Measurements from ENCODE around the gene ST3GAL2. TPM values are rescaled to one million over a fixed set of nuclear protein-coding genes. Genes with fewer than 3 reads are reported as not detected.
"Not testable (repeated sequence)": the region's sequence is repeated elsewhere in the genome, so short reads cannot be mapped to it uniquely, and the experiment has no call there.

ST3GAL2 gene
- total RNA-seq, 2 donors from 2014 or later: 56.4 to 57.8 TPM

DNA sequence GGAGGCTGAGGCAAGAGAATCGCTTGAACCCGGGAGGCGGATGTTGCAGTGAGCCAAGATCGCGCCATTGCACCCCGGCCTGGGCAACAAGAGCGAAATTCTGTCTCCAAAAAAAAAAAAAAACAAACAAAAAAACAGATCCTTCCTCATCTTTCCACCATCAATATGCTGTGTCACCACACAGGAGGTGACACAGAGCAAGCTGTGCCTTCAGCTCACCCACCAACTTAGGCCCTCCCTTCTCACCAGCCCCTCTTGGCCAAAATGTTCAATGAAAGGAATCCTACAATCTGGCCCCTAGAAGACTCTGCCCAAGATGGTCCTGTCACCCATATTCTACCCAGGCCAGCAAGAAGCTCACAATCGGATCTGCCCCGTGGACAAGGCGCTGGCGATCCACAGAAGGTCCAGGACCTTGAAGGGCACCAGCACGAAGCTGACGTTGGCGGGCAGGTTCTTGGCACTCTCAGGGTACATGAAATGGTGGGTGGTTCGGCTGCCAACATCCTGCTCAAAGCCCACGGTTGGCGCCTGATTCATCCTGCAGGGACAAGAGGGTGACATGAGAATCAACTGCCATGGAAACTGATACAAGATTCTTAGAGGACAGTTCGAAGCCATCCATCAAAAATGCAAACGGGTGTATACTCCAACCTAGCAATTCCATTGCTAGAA lies 50.8 kb downstream of the ST3GAL2 start:
- no peak overlapping the region for H3K9ac ChIP-seq (ENCODE audit: extremely low read depth, low read length, poor library complexity, severe bottlenecking)
- Mint-ChIP-seq H3K36me3 (ENCODE audit: low read depth) (peaks cover 59% of the 10 kb centered on the region), H3K4me3 (no peak overlapping the region), H3K27me3 (ENCODE audit: insufficient read depth) (no peaks in the 10 kb centered on the region), H3K27ac (no peak overlapping the region), H3K4me1 (no peaks in the 10 kb centered on the region), H3K9me3 (no peaks in the 10 kb centered on the region)
- no peaks in the 10 kb centered on the region for H3K27me3 ChIP-seq (ENCODE audit: control insufficient read depth, insufficient read depth, low read length, poor library complexity, severe bottlenecking)
- DNase-seq: no peak
- 97 to 99% methylated on average over 8 to 19 of the region's 19 CpGs for WGBS, 2 experiments (ENCODE audit: insufficient coverage in 1 of 2, insufficient read length in 1 of 2)
- H3K9me3 ChIP-seq (ENCODE audit: control insufficient read depth, low read length): no peaks in the 10 kb centered on the region
- TF ChIP-seq, protein P1, sequence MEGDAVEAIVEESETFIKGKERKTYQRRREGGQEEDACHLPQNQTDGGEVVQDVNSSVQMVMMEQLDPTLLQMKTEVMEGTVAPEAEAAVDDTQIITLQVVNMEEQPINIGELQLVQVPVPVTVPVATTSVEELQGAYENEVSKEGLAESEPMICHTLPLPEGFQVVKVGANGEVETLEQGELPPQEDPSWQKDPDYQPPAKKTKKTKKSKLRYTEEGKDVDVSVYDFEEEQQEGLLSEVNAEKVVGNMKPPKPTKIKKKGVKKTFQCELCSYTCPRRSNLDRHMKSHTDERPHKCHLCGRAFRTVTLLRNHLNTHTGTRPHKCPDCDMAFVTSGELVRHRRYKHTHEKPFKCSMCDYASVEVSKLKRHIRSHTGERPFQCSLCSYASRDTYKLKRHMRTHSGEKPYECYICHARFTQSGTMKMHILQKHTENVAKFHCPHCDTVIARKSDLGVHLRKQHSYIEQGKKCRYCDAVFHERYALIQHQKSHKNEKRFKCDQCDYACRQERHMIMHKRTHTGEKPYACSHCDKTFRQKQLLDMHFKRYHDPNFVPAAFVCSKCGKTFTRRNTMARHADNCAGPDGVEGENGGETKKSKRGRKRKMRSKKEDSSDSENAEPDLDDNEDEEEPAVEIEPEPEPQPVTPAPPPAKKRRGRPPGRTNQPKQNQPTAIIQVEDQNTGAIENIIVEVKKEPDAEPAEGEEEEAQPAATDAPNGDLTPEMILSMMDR (conservative IDR thresholded peaks at IDR 0.05): no peak
- H3K4me1 ChIP-seq (ENCODE audit: control insufficient read depth, insufficient read depth, low read length): no peaks in the 10 kb centered on the region
- H3K36me3 ChIP-seq (ENCODE audit: control insufficient read depth, insufficient read depth, low read length): peaks cover 81% of the 10 kb centered on the region
- H3K27ac ChIP-seq (ENCODE audit: low read depth, low read length): no peak overlapping the region
- H3K4me3 ChIP-seq (ENCODE audit: low read length): no peak overlapping the region

DNA sequence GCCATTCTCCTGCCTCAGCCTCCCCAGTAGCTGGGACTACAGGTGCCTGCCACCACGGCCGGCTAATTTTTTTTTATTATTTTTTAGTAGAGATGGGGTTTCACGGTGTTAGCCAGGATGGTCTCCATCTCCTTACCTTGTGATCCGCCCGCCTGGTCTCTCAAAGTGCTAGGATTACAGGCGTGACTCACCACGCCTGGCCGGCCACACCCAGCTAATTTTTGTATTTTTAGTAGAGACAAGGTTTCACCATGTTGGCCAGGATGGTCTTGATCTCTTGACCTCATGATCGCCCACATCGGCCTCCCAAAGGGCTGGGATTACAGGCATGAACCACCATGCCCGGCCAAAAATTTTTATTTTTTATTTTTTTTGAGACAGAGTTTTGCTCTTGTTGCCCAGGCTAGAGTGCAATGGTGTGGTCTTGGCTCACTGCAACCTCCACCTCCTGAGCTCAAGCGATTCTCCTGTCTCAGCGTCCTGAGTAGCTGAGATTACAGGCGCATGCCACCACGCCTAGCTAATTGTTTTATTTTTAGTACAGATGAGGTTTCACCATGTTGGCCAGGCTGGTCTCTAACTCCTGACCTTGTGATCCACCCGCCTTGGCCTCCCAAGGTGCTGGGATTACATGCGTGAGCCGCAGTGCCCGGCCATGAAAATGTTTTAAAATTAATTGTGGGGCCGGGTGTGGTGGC lies 52.5 kb downstream of the ST3GAL2 start:
- peaks cover 55% of the 10 kb centered on the region for H3K36me3 Mint-ChIP-seq (ENCODE audit: low read depth)
- not testable (repeated sequence) for H3K4me1 Mint-ChIP-seq; DNase-seq; H3K9me3 ChIP-seq (ENCODE audit: control insufficient read depth, low read length); H3K4me3 Mint-ChIP-seq; H3K27me3 ChIP-seq (ENCODE audit: control insufficient read depth, insufficient read depth, low read length, poor library complexity, severe bottlenecking); H3K4me1 ChIP-seq (ENCODE audit: control insufficient read depth, insufficient read depth, low read length); H3K27ac Mint-ChIP-seq; H3K27ac ChIP-seq (ENCODE audit: low read depth, low read length); H3K4me3 ChIP-seq (ENCODE audit: low read length); H3K27me3 Mint-ChIP-seq (ENCODE audit: insufficient read depth); H3K9me3 Mint-ChIP-seq; H3K9ac ChIP-seq (ENCODE audit: extremely low read depth, low read length, poor library complexity, severe bottlenecking)
- H3K36me3 ChIP-seq (ENCODE audit: control insufficient read depth, insufficient read depth, low read length): peaks cover 78% of the 10 kb centered on the region
- WGBS, 2 experiments (ENCODE audit: insufficient coverage in 1 of 2, insufficient read length in 1 of 2): 91 to 96% methylated on average over 12 to 20 of the region's 20 CpGs

DNA sequence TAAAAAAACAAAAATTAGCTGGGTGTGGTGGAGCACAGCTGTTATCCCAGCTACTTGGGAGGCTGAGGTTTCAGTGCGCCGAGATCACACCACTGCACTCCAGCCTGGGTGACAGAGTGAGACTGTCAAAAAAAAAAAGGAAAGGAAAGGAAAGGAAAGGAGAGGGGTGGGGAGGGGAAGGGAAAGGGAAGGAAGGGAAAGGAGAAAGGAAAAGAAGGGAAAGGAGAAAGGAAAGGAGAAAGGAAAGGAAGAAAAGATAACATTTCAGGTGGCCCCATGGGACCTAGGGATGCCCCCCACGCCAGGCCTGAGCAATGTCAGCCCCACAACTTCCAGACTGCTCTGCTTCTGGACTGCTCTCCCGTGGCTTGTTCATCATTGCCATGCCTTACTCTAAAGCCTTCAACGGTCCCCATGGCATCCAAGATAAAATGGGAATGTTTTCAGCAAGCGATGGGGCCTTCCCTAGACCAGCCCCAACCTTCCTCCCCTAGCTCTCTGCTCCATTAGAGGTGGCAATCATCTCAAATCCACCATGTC lies 55.4 kb downstream of the ST3GAL2 start:
- no peak overlapping the region for H3K4me3 ChIP-seq (ENCODE audit: low read length)
- H3K9me3 ChIP-seq (ENCODE audit: control insufficient read depth, low read length): no peaks in the 10 kb centered on the region
- Mint-ChIP-seq H3K27ac (no peak overlapping the region), H3K36me3 (ENCODE audit: low read depth) (peaks cover 46% of the 10 kb centered on the region), H3K4me1 (no peaks in the 10 kb centered on the region), H3K9me3 (no peaks in the 10 kb centered on the region), H3K4me3 (no peak overlapping the region), H3K27me3 (ENCODE audit: insufficient read depth) (no peaks in the 10 kb centered on the region)
- H3K27me3 ChIP-seq (ENCODE audit: control insufficient read depth, insufficient read depth, low read length, poor library complexity, severe bottlenecking): no peaks in the 10 kb centered on the region
- DNase-seq: no peak
- TF ChIP-seq, protein P1 (conservative IDR thresholded peaks at IDR 0.05): no peak
- no peaks in the 10 kb centered on the region for H3K4me1 ChIP-seq (ENCODE audit: control insufficient read depth, insufficient read depth, low read length)
- 95 to 98% methylated on average over 6 of the region's 6 CpGs for WGBS, 2 experiments (ENCODE audit: insufficient coverage in 1 of 2, insufficient read length in 1 of 2)
- H3K9ac ChIP-seq (ENCODE audit: extremely low read depth, low read length, poor library complexity, severe bottlenecking): no peak overlapping the region
- H3K27ac ChIP-seq (ENCODE audit: low read depth, low read length): no peak overlapping the region
- H3K36me3 ChIP-seq (ENCODE audit: control insufficient read depth, insufficient read depth, low read length): peaks cover 69% of the 10 kb centered on the region
